ENCODE results near the gene TEAD1.

DNA sequence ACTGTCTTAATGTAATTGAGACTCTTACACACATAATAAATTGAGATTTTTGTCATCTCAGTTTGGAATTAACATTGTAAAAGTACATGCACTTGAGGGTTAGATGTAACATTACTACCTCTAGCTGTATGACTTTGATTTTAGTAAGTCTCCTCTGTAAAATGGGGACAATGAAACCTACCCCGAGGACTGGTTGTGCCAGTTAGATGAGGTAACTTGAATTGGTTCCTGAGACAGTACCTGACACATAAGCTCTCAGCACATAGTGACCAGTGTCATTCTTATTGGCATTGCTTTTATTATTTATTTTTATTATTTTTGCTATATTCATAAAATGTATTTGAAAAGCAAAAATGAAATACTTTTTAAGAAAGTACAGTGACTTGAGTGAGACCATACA, 114.8 kb downstream of the TEAD1 start:
- TF ChIP-seq, protein P1, sequence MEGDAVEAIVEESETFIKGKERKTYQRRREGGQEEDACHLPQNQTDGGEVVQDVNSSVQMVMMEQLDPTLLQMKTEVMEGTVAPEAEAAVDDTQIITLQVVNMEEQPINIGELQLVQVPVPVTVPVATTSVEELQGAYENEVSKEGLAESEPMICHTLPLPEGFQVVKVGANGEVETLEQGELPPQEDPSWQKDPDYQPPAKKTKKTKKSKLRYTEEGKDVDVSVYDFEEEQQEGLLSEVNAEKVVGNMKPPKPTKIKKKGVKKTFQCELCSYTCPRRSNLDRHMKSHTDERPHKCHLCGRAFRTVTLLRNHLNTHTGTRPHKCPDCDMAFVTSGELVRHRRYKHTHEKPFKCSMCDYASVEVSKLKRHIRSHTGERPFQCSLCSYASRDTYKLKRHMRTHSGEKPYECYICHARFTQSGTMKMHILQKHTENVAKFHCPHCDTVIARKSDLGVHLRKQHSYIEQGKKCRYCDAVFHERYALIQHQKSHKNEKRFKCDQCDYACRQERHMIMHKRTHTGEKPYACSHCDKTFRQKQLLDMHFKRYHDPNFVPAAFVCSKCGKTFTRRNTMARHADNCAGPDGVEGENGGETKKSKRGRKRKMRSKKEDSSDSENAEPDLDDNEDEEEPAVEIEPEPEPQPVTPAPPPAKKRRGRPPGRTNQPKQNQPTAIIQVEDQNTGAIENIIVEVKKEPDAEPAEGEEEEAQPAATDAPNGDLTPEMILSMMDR (IDR thresholded peaks at IDR 0.05 in 2 of 3, conservative IDR thresholded peaks at IDR 0.05 in 1 of 3; ENCODE audit: control insufficient read depth in 2 of 3, extremely low read depth in 1 of 3, insufficient read depth in 1 of 3, low read depth in 3 of 3, low read length in 3 of 3), result no peak
- TF ChIP-seq PAX5 (IDR thresholded peaks at IDR 0.05; ENCODE audit: borderline replicate concordance, low read depth, low read length) (no peak), FOXM1 (IDR thresholded peaks at IDR 0.05; ENCODE audit: low read depth, low read length) (no peak), CEBPB (IDR thresholded peaks at IDR 0.05; ENCODE audit: borderline replicate concordance in 1 of 2, low read depth in 2 of 2, low read length in 2 of 2) (no peak), POLR2AphosphoS5 (IDR thresholded peaks at IDR 0.05; ENCODE audit: low read length) (no peak)
